Endothelial cell of umbilical vein (primary cell): ENCODE data around the gene OASL. TPM values are rescaled to one million over a fixed set of nuclear protein-coding genes. Genes with fewer than 3 reads are reported as not detected.
A peak's percentile ranks its signal among the peaks of the same experiment; 100 is the strongest.

Experiments
- BruUV-seq: library from RNA; stranded (reverse); fragments of 400-500 nt; replicated peaks from 2 replicates; lab custom pipeline; 2021; lab: Mats Ljungman, UMichigan
- CTCF ChIA-PET: fragments of 300-600, 350-600 bp; sonication (Branson Sonifier 250); formaldehyde crosslinking; loops from one replicate; lab custom pipeline; 2021; ENCODE audit warnings: antibody characterized with exemption, inconsistent platforms; lab: Charles Lee
- POLR2A ChIA-PET: fragments of 300-600, 350-600 bp; sonication (Branson Sonifier 250); formaldehyde crosslinking; loops from one replicate; lab custom pipeline; 2021; ENCODE audit warnings: antibody characterized with exemption, inconsistent platforms; lab: Charles Lee
- DNase-seq: peaks from one replicate; pipeline ENCODE4 v3.0.0-alpha.2; 2011; ENCODE audit warnings: low read depth, low spot score
- FAIRE-seq: peaks from 2 replicates; lab custom pipeline; 2011; peaks lifted over from hg19 to GRCh38; lab: Jason Lieb, UNC
- H2AFZ ChIP-seq: 2 replicates; pipeline ENCODE4 v1.6.0; 2012; ENCODE audit warnings: low read depth, low read length, control low read depth, inconsistent platforms
- H3K27ac ChIP-seq: 2 replicates; pipeline ENCODE4 v1.5.1; 2011; ENCODE audit warnings: low read depth, mild to moderate bottlenecking, control low read depth, low read length, moderate library complexity; ENCODE audit not compliant: insufficient read depth
- H3K27me3 ChIP-seq, 2 experiments: 2 replicates each; pipeline versions ENCODE4 v1.6.0 to v1.6.1; 2011; ENCODE audit warnings: low read length in 2 of 2, mixed read lengths in 1 of 2; ENCODE audit not compliant: control insufficient read depth in 2 of 2, insufficient read depth in 2 of 2
- H3K36me3 ChIP-seq, 2 experiments: 2 replicates in 1 of 2; 3 replicates in 1 of 2; pipeline ENCODE4 v1.5.1; 2011; ENCODE audit warnings: low read length in 2 of 2, mild to moderate bottlenecking in 1 of 2, moderate library complexity in 1 of 2; ENCODE audit not compliant: control insufficient read depth in 2 of 2, insufficient read depth in 2 of 2; ENCODE audit errors: extremely low read depth in 1 of 2
- H3K4me1 ChIP-seq: 3 replicates; pipeline ENCODE4 v1.5.1; 2011; ENCODE audit warnings: mild to moderate bottlenecking, low read length; ENCODE audit not compliant: control insufficient read depth, insufficient read depth; ENCODE audit errors: extremely low read depth
- H3K4me2 ChIP-seq: 2 replicates; pipeline ENCODE4 v1.6.1; 2011; ENCODE audit warnings: low read length, control low read depth, mixed read lengths; ENCODE audit not compliant: insufficient read depth
- H3K4me3 ChIP-seq, 3 experiments: fragments of 200-600 bp in 1 of 3; sonication (generic), shearing (Covaris generic) in 1 of 3; replicated peaks in 1 of 3; 2 replicates each; pipeline ENCODE4 v1.5.1; 2011 to 2016; ENCODE audit warnings: control low read depth in 3 of 3, low read length in 3 of 3, mild to moderate bottlenecking in 2 of 3, inconsistent platforms in 1 of 3, low read depth in 1 of 3, moderate library complexity in 1 of 3; ENCODE audit not compliant: insufficient read depth in 1 of 3
- H3K79me2 ChIP-seq: 2 replicates; pipeline ENCODE4 v1.6.0; 2012; ENCODE audit warnings: low read length, inconsistent platforms; ENCODE audit not compliant: control insufficient read depth, insufficient read depth
- H3K9ac ChIP-seq: replicated peaks from 2 replicates; pipeline ENCODE3; 2011; ENCODE audit warnings: low read length, control low read depth; ENCODE audit not compliant: insufficient read depth; ENCODE audit errors: extremely low read depth
- H3K9me1 ChIP-seq: replicated peaks from 3 replicates; pipeline ENCODE4 v1.6.0; 2011; ENCODE audit warnings: mild to moderate bottlenecking, low read length; ENCODE audit not compliant: control insufficient read depth, insufficient read depth; ENCODE audit errors: extremely low read depth
- H3K9me3 ChIP-seq: replicated peaks from 2 replicates; pipeline ENCODE4 v1.5.1; 2012; ENCODE audit warnings: low read length, inconsistent platforms; ENCODE audit not compliant: control insufficient read depth, insufficient read depth
- H4K20me1 ChIP-seq: replicated peaks from 2 replicates; pipeline ENCODE3; 2011; ENCODE audit warnings: mild to moderate bottlenecking, low read length; ENCODE audit not compliant: control insufficient read depth, insufficient read depth; ENCODE audit errors: extremely low read depth
- GATA2 ChIP-seq: IDR thresholded peaks from 2 replicates; pipeline ENCODE4 v1.7.0; 2011; ENCODE audit warnings: low read depth, mild to moderate bottlenecking, moderate library complexity, mixed read lengths, low read length; ENCODE audit not compliant: insufficient read length, insufficient read depth
- POLR2A ChIP-seq: IDR thresholded peaks from 2 replicates; pipeline ENCODE4 v1.6.1; 2012; ENCODE audit warnings: low read depth, mild to moderate bottlenecking, control low read depth, low read length
- dilution Hi-C: fragments of 300-500 bp; cut with MboI; formaldehyde crosslinking; loops from one replicate; pipeline ENCODE4 v1.15.0; 2019; ENCODE audit warnings: low sequenced_read_pairs; ENCODE audit not compliant: extremely low pct_ligation_motif_present
- intact Hi-C: fragments of 100-400 bp; cut with micrococcal nuclease; formaldehyde crosslinking; loops from one replicate; pipeline ENCODE4 v1.10.0; 2022
- polyA plus RNA-seq, 4 experiments: library from polyadenylated mRNA; depleted of rRNA in 3 of 4; stranded (reverse) in 3 of 4; unstranded in 1 of 4; fragments of >200 nt; gene quantifications; 2 replicates each; pipeline versions ENCODE4 v1.2.1 to v1.2.3, GENCODE V29; 2011 to 2012; ENCODE audit warnings: missing spikeins in 1 of 4
- total RNA-seq: library from RNA; stranded (reverse); gene quantifications from 2 replicates; pipeline ENCODE4 v1.2.3, GENCODE V29; 2021
- TF ChIP-seq, protein P1 (sequence below), 2 donors: IDR thresholded peaks; 1 replicate in 1 of 2; 2 replicates in 1 of 2; pipeline ENCODE4 v1.5.1; 2011; ENCODE audit warnings: low read length in 2 of 2, mild to moderate bottlenecking in 2 of 2, moderate library complexity in 2 of 2, control low read depth in 1 of 2, inconsistent platforms in 1 of 2, low read depth in 1 of 2; ENCODE audit not compliant: insufficient read depth in 1 of 2; ENCODE audit errors: extremely low read depth in 1 of 2

Gene OASL
- total and polyA plus RNA-seq, 2 donors (not counting 3 experiments of a cell fraction or from before 2014, with no cell fraction given) = 0.17 to 0.33 TPM

DNA sequence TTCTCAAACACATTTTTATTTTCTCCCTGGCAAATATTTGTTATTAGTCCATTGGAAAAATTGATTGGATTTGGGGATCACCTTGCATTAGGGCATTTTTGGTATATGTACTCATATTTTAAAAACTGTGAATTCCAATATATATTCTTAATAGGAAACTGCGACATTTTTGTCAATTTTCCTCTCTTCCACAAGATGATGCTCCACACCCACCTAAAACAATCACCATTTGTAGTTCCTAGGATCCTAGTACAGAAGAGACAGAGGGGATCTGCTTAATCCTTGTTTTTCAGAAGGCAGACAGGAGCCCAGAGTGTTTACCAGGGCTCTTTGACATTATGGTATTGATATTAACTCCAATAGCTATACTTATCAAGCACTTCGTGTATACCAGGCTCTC, 22.8 kb upstream of the OASL start:
- H3K27me3 ChIP-seq = peaks cover 0 to 2% of the 10 kb centered on the region in 2 experiments
- dilution Hi-C loops (no loop called here), intact Hi-C loops (loop anchor here (1.0 to 5.0 kb wide), 3 partner anchors 34 to 168 kb away; partner anchors contain the start of gene P2RX4)
- no peak overlapping the region for H3K4me2 ChIP-seq
- POLR2A ChIA-PET = no interaction called here
- TF ChIP-seq, protein P1, sequence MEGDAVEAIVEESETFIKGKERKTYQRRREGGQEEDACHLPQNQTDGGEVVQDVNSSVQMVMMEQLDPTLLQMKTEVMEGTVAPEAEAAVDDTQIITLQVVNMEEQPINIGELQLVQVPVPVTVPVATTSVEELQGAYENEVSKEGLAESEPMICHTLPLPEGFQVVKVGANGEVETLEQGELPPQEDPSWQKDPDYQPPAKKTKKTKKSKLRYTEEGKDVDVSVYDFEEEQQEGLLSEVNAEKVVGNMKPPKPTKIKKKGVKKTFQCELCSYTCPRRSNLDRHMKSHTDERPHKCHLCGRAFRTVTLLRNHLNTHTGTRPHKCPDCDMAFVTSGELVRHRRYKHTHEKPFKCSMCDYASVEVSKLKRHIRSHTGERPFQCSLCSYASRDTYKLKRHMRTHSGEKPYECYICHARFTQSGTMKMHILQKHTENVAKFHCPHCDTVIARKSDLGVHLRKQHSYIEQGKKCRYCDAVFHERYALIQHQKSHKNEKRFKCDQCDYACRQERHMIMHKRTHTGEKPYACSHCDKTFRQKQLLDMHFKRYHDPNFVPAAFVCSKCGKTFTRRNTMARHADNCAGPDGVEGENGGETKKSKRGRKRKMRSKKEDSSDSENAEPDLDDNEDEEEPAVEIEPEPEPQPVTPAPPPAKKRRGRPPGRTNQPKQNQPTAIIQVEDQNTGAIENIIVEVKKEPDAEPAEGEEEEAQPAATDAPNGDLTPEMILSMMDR (IDR thresholded peaks at IDR 0.05; ENCODE audit: extremely low read depth in 1 of 2, insufficient read depth in 1 of 2, low read depth in 1 of 2, low read length in 2 of 2) = peak; percentile 28 to 32
- TF ChIP-seq GATA2 = no peak
- TF ChIP-seq POLR2A = no peak
- no peaks in the 10 kb centered on the region for H3K79me2 ChIP-seq
- no peaks in the 10 kb centered on the region for H4K20me1 ChIP-seq
- H3K36me3 ChIP-seq = no peaks in the 10 kb centered on the region
- H3K9me1 ChIP-seq = no peaks in the 10 kb centered on the region
- H2AFZ ChIP-seq = no peak overlapping the region
- FAIRE-seq (peak; percentile 64), DNase-seq (peak; percentile 29)
- no peak overlapping the region for H3K9ac ChIP-seq
- no peaks in the 10 kb centered on the region for H3K9me3 ChIP-seq
- no peak overlapping the region for H3K4me3 ChIP-seq
- peaks cover 4% of the 10 kb centered on the region for H3K4me1 ChIP-seq
- H3K27ac ChIP-seq = no peak overlapping the region
- CTCF ChIA-PET = interaction anchor here (0.8 to 5.9 kb wide), 9 partner anchors 9 to 607 kb away, joined by 3 to 48 read pairs (median 4); no protein-coding TSS in a partner anchor
- BruUV-seq = no TSS peak
